SK-N-MC (cell line): ENCODE measurements around the gene CTPS1.

Source experiments
- EZH2 ChIP-seq: fragments of 200-600 bp; sonication (generic); IDR thresholded peaks from one replicate; pipeline ENCODE4 v1.6.1; 2017; ENCODE audit warnings: antibody characterized with exemption
- FOXP2 ChIP-seq: optimal IDR thresholded peaks from 2 replicates; pipeline ENCODE3; 2011; ENCODE audit warnings: mild to moderate bottlenecking, moderate library complexity; ENCODE audit not compliant: insufficient read depth; ENCODE audit errors: extremely low read length, control extremely low read depth
- POLR2AphosphoS5 ChIP-seq: IDR thresholded peaks from 2 replicates; pipeline ENCODE4 v1.6.1; 2012; ENCODE audit warnings: mild to moderate bottlenecking, low read depth, low read length, borderline replicate concordance

DNA sequence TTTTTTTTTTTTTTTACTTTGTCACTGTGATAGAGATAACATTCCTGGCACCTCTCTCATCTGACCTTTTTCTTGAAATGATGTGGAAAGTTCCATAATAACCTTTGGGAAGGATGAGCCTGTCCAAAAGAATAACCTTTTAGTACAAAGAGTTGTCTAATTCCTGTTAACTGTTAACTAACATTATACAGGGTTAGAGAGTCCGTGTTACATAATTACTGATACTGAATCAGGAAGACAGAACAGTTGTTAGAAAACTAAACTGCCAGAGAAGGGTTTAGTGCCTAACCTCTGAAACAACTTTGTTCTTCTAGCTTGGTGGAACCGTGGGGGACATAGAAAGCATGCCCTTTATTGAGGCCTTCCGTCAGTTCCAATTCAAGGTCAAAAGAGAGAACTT is 8.8 kb downstream of the CTPS1 start:
- no peak for TF ChIP-seq EZH2
- no peak for TF ChIP-seq POLR2AphosphoS5
- TF ChIP-seq FOXP2, result no peak
